Lung (tissue), 12 donors: ENCODE measurements around the gene TTC7B. TPM values are rescaled to one million over a fixed set of nuclear protein-coding genes. Genes with fewer than 3 reads are reported as not detected.

Experiments used
- ATAC-seq: fragments of 200-7000 bp; cut with Tn5 transposase; one replicate; pipeline ENCODE4 v1.9.1; 2020; ENCODE audit warnings: moderate number of reproducible peaks; ENCODE audit not compliant: insufficient read depth, low FRiP score
- DNase-seq, 3 donors: peaks; one replicate each; pipeline ENCODE4 v3.0.0-alpha.2; 2013 to 2017
- H3K27ac ChIP-seq, 2 donors: one replicate each; pipeline ENCODE4 v1.5.1; 2013; ENCODE audit warnings: mild to moderate bottlenecking in 2 of 2, moderate library complexity in 2 of 2, control low read depth in 1 of 2, inconsistent platforms in 1 of 2, low read depth in 1 of 2, low read length in 1 of 2
- H3K27me3 ChIP-seq, 3 donors: one replicate each; pipeline ENCODE4 v1.5.1; 2013; ENCODE audit warnings: low read length in 2 of 3; ENCODE audit not compliant: control insufficient read depth in 3 of 3, insufficient read depth in 3 of 3
- H3K36me3 ChIP-seq, 4 donors: one replicate each; pipeline ENCODE4 v1.5.1; 2013; ENCODE audit warnings: low read length in 4 of 4, mild to moderate bottlenecking in 1 of 4, moderate library complexity in 1 of 4; ENCODE audit not compliant: control insufficient read depth in 4 of 4, insufficient read depth in 4 of 4
- H3K4me1 ChIP-seq, 5 donors: one replicate each; pipeline ENCODE4 v1.5.1; 2013; ENCODE audit warnings: low read length in 5 of 5, mild to moderate bottlenecking in 2 of 5, moderate library complexity in 1 of 5; ENCODE audit not compliant: control insufficient read depth in 5 of 5, insufficient read depth in 5 of 5
- H3K4me3 ChIP-seq: one replicate; pipeline ENCODE4 v1.5.1; 2013; ENCODE audit warnings: mild to moderate bottlenecking, control low read depth, moderate library complexity
- H3K9ac ChIP-seq, 2 donors: one replicate each; pipeline ENCODE4 v1.5.1; 2013; ENCODE audit warnings: low read length in 2 of 2, control low read depth in 1 of 2; ENCODE audit not compliant: insufficient read depth in 1 of 2
- H3K9me3 ChIP-seq, 4 donors: one replicate each; pipeline ENCODE4 v1.5.1; 2013; ENCODE audit warnings: low read length in 3 of 4, mild to moderate bottlenecking in 1 of 4, moderate library complexity in 1 of 4; ENCODE audit not compliant: control insufficient read depth in 4 of 4, insufficient read depth in 3 of 4
- CTCF ChIP-seq: IDR thresholded peaks from 2 replicates; pipeline ENCODE4 v1.5.1; 2012; ENCODE audit warnings: mild to moderate bottlenecking; ENCODE audit errors: control extremely low read depth, extremely low read depth
- WGBS, 2 donors: extraction: QIAGEN DNeasy Blood & Tissue Kit; methylation state at CpG; one replicate each; pipeline ENCODE4 v1.1.7; 2013; 5-methylcytosine and 5-hydroxymethylcytosine counted together
- polyA plus RNA-seq, 2 donors: library from polyadenylated mRNA; stranded (reverse); fragments of 200-250 nt; gene quantifications; one replicate each; pipeline ENCODE4 v1.2.1, GENCODE V29; 2013
- total RNA-seq, 2 donors: library from RNA; depleted of rRNA in 1 of 2; stranded (reverse); fragments of >200 nt in 1 of 2; gene quantifications; one replicate each; pipeline ENCODE4 v1.2.1, GENCODE V29; 2014 to 2021
- donor health status: control.
- donor health status: control.
- donor health status: Bipolar disorder and iron deficiency.
- donor health status: healthy.
- donor health status: DM: yes; HTN: yes; CAD: no.

Gene TTC7B
- total and polyA plus RNA-seq, 4 donors, result 11.0 to 39.6 (median 23.0) TPM

- no peak for ATAC-seq
- 96 to 97% methylated on average over 4 of the region's 4 CpGs for WGBS, 2 donors
Observed at GRCh38 chr14:90511252-90511651, 305.0 kb downstream of the TTC7B start.

GRCh38 chr14:90510159-90510558, 306.1 kb downstream of the TTC7B start:
- H3K9ac ChIP-seq, result no peak overlapping the region
- no peak for ATAC-seq
- no peaks in the 10 kb centered on the region for H3K36me3 ChIP-seq
- peaks cover 0 to 40% (median 14%) of the 10 kb centered on the region in 5 donors for H3K4me1 ChIP-seq
- H3K27ac ChIP-seq, result peak overlapping the region in 1 of 2 donors; percentile 4
- DNase-seq, result peak in 1 of 3 donors; percentile 63
- H3K27me3 ChIP-seq, result no peaks in the 10 kb centered on the region
- 70 to 76% methylated on average over 9 of the region's 9 CpGs for WGBS, 2 donors
- no peak overlapping the region for H3K4me3 ChIP-seq
- no peak for TF ChIP-seq CTCF
- H3K9me3 ChIP-seq, result no peaks in the 10 kb centered on the region

More at GRCh38 chr14:90511252-90511651, 305.0 kb downstream of the TTC7B start:
- Histone ChIP-seq H3K9ac (no peak overlapping the region), H3K27ac (no peak overlapping the region), H3K36me3 (no peaks in the 10 kb centered on the region), H3K4me1 (peaks cover 0 to 45% (median 18%) of the 10 kb centered on the region in 5 donors), H3K27me3 (no peaks in the 10 kb centered on the region), H3K9me3 (no peaks in the 10 kb centered on the region), H3K4me3 (no peak overlapping the region)
- DNase-seq, result no peak
- no peak for TF ChIP-seq CTCF

- no peak for TF ChIP-seq CTCF
- Histone ChIP-seq H3K4me1 (peaks cover 0 to 40% (median 14%) of the 10 kb centered on the region in 5 donors), H3K9me3 (no peaks in the 10 kb centered on the region), H3K36me3 (no peaks in the 10 kb centered on the region), H3K27me3 (no peaks in the 10 kb centered on the region), H3K27ac (no peak overlapping the region), H3K4me3 (no peak overlapping the region), H3K9ac (no peak overlapping the region)
- ATAC-seq, result no peak
- DNase-seq, result no peak
- WGBS, 2 donors, result 57 to 71% methylated on average over 5 of the region's 5 CpGs
Observed at GRCh38 chr14:90509403-90509802, 306.8 kb downstream of the TTC7B start.
